Mesendoderm (in vitro differentiated cells): ENCODE measurements around the gene PGAP6.
"Not testable (repeated sequence)": the region's sequence is repeated elsewhere in the genome, so short reads cannot be mapped to it uniquely, and the experiment has no call there.

ENCODE experiments used
- DNase-seq: peaks from one replicate; pipeline ENCODE4 v3.0.0; 2013
- H2AK5ac ChIP-seq: 2 replicates; pipeline ENCODE4 v1.6.1; 2013; ENCODE audit warnings: low read length, inconsistent platforms
- H2BK120ac ChIP-seq: 2 replicates; pipeline ENCODE4 v1.6.1; 2013; ENCODE audit warnings: low read depth, mild to moderate bottlenecking, low read length, moderate library complexity, mixed read lengths
- H2BK15ac ChIP-seq: replicated peaks from 2 replicates; pipeline ENCODE4 v1.6.1; 2013; ENCODE audit warnings: low read depth, mild to moderate bottlenecking, moderate library complexity
- H2BK5ac ChIP-seq: 2 replicates; pipeline ENCODE4 v1.6.1; 2013; ENCODE audit warnings: low read length, inconsistent platforms
- H3K18ac ChIP-seq: 2 replicates; pipeline ENCODE4 v1.6.1; 2013; ENCODE audit warnings: mild to moderate bottlenecking, low read length, mixed read lengths
- H3K23ac ChIP-seq: one replicate; pipeline ENCODE4 v1.6.1; 2013; ENCODE audit warnings: low read length
- H3K27ac ChIP-seq: 2 replicates; pipeline ENCODE4 v1.5.1; 2013; ENCODE audit warnings: low read depth, mild to moderate bottlenecking, inconsistent platforms, low read length, moderate library complexity
- H3K27me3 ChIP-seq: 2 replicates; pipeline ENCODE4 v1.6.1; 2013; ENCODE audit warnings: low read length, control low read depth, mild to moderate bottlenecking, inconsistent platforms; ENCODE audit not compliant: insufficient read depth, poor library complexity
- H3K36me3 ChIP-seq: 2 replicates; pipeline ENCODE4 v1.6.1; 2013; ENCODE audit warnings: low read length, inconsistent platforms; ENCODE audit not compliant: control insufficient read depth, insufficient read depth
- H3K4ac ChIP-seq: one replicate; pipeline ENCODE4 v1.6.1; 2013; ENCODE audit warnings: low read depth, mild to moderate bottlenecking, low read length, moderate library complexity
- H3K4me1 ChIP-seq: 2 replicates; pipeline ENCODE4 v1.6.1; 2013; ENCODE audit warnings: low read depth, low read length, inconsistent platforms; ENCODE audit not compliant: control insufficient read depth
- H3K4me2 ChIP-seq: 2 replicates; pipeline ENCODE4 v1.6.1; 2013; ENCODE audit warnings: low read length
- H3K4me3 ChIP-seq: 2 replicates; pipeline ENCODE4 v1.5.1; 2013; ENCODE audit warnings: mild to moderate bottlenecking, low read length
- H3K56ac ChIP-seq: one replicate; pipeline ENCODE4 v1.6.1; 2013; ENCODE audit warnings: low read length
- H3K79me1 ChIP-seq: 2 replicates; pipeline ENCODE4 v1.6.1; 2013; ENCODE audit warnings: low read length, inconsistent platforms
- H3K79me2 ChIP-seq: 2 replicates; pipeline ENCODE4 v1.6.1; 2013; ENCODE audit warnings: mild to moderate bottlenecking, low read length; ENCODE audit not compliant: control insufficient read depth, insufficient read depth
- H3K9ac ChIP-seq: 2 replicates; pipeline ENCODE4 v1.6.1; 2013; ENCODE audit warnings: low read length, inconsistent platforms
- H4K5ac ChIP-seq: one replicate; pipeline ENCODE4 v1.6.1; 2013; ENCODE audit warnings: low read length
- H4K8ac ChIP-seq: one replicate; pipeline ENCODE4 v1.6.1; 2013; ENCODE audit warnings: low read depth, mild to moderate bottlenecking, control low read depth, low read length, moderate library complexity
- WGBS: extraction: QIAGEN DNeasy Blood & Tissue Kit; methylation state at CpG from one replicate; pipeline ENCODE4 v1.1.7; 2013; ENCODE audit warnings: low lambda C conversion rate, missing lambda C conversion rate; ENCODE audit not compliant: insufficient coverage; ENCODE audit errors: extremely low coverage; 5-methylcytosine and 5-hydroxymethylcytosine counted together

Gene PGAP6

GRCh38 chr16:392450-393030 lies 10.8 kb upstream of the PGAP6 start:
- H3K4me3 ChIP-seq = no peak overlapping the region
- no peak overlapping the region for H3K27ac ChIP-seq
- H3K27me3 ChIP-seq = no peaks in the 10 kb centered on the region
- no peaks in the 10 kb centered on the region for H3K36me3 ChIP-seq
- H3K56ac ChIP-seq = no peak overlapping the region
- no peak overlapping the region for H2AK5ac ChIP-seq
- H3K4me1 ChIP-seq = no peaks in the 10 kb centered on the region
- no peak overlapping the region for H3K4ac ChIP-seq
- no peaks in the 10 kb centered on the region for H3K79me1 ChIP-seq
- no peak for DNase-seq
- no peak overlapping the region for H4K5ac ChIP-seq
- H3K18ac ChIP-seq = no peak overlapping the region
- no peak overlapping the region for H2BK120ac ChIP-seq
- no peak overlapping the region for H2BK5ac ChIP-seq
- no CpG with 5 or more reads among the region's 7 CpGs for WGBS
- H2BK15ac ChIP-seq = no peak overlapping the region
- no peak overlapping the region for H4K8ac ChIP-seq
- H3K9ac ChIP-seq = no peak overlapping the region
- H3K23ac ChIP-seq = no peak overlapping the region
- H3K4me2 ChIP-seq = no peak overlapping the region
- H3K79me2 ChIP-seq = no peaks in the 10 kb centered on the region

GRCh38 chr16:391885-392335 lies 10.1 kb upstream of the PGAP6 start:
- no peak overlapping the region for H2AK5ac ChIP-seq
- H3K18ac ChIP-seq = no peak overlapping the region
- no peak overlapping the region for H3K56ac ChIP-seq
- no peak overlapping the region for H3K9ac ChIP-seq
- H4K8ac ChIP-seq = no peak overlapping the region
- no peak overlapping the region for H2BK5ac ChIP-seq
- no peak overlapping the region for H3K4me2 ChIP-seq
- no peak overlapping the region for H2BK120ac ChIP-seq
- H3K23ac ChIP-seq = no peak overlapping the region
- H3K36me3 ChIP-seq = no peaks in the 10 kb centered on the region
- H3K79me2 ChIP-seq = no peaks in the 10 kb centered on the region
- peak; percentile 87 for DNase-seq
- no peak overlapping the region for H3K4me3 ChIP-seq
- no peaks in the 10 kb centered on the region for H3K27me3 ChIP-seq
- H2BK15ac ChIP-seq = no peak overlapping the region
- no peaks in the 10 kb centered on the region for H3K79me1 ChIP-seq
- H3K4me1 ChIP-seq = no peaks in the 10 kb centered on the region
- H4K5ac ChIP-seq = no peak overlapping the region
- H3K4ac ChIP-seq = no peak overlapping the region
- no CpG with 5 or more reads among the region's 7 CpGs for WGBS
- H3K27ac ChIP-seq = no peak overlapping the region

GRCh38 chr16:389352-389751 lies 7.6 kb upstream of the PGAP6 start:
- H3K27ac ChIP-seq = no peak overlapping the region
- H3K56ac ChIP-seq = peak overlapping the region; percentile 54
- H3K23ac ChIP-seq = no peak overlapping the region
- no peaks in the 10 kb centered on the region for H3K27me3 ChIP-seq
- H3K4me3 ChIP-seq = no peak overlapping the region
- no peak overlapping the region for H3K18ac ChIP-seq
- no peak overlapping the region for H2BK5ac ChIP-seq
- no peak overlapping the region for H2BK120ac ChIP-seq
- H2BK15ac ChIP-seq = no peak overlapping the region
- no peak overlapping the region for H2AK5ac ChIP-seq
- H3K4ac ChIP-seq = no peak overlapping the region
- H3K4me2 ChIP-seq = no peak overlapping the region
- H4K5ac ChIP-seq = no peak overlapping the region
- no peak overlapping the region for H3K9ac ChIP-seq
- H3K36me3 ChIP-seq = no peaks in the 10 kb centered on the region
- H3K79me2 ChIP-seq = no peaks in the 10 kb centered on the region
- H3K79me1 ChIP-seq = no peaks in the 10 kb centered on the region
- no peak for DNase-seq
- WGBS = no CpG with 5 or more reads among the region's 10 CpGs
- H4K8ac ChIP-seq = no peak overlapping the region
- no peaks in the 10 kb centered on the region for H3K4me1 ChIP-seq

- H3K9ac ChIP-seq = peak overlapping the region; percentile 29
- not testable (repeated sequence) for H4K8ac ChIP-seq, H3K4me1 ChIP-seq, H3K79me2 ChIP-seq, H3K4ac ChIP-seq, H2AK5ac ChIP-seq, H3K18ac ChIP-seq, H3K4me2 ChIP-seq, H2BK120ac ChIP-seq, H3K4me3 ChIP-seq, H3K23ac ChIP-seq, H3K79me1 ChIP-seq, H3K36me3 ChIP-seq, H4K5ac ChIP-seq, H2BK5ac ChIP-seq, H2BK15ac ChIP-seq, H3K27me3 ChIP-seq
- peak; percentile 77 for DNase-seq
- peak overlapping the region; percentile 19 for H3K27ac ChIP-seq
- WGBS = no CpG with 5 or more reads among the region's 20 CpGs
- H3K56ac ChIP-seq = peak overlapping the region; percentile 63
Observed at GRCh38 chr16:387761-388666, 6.2 kb upstream of the PGAP6 start.

- Histone ChIP-seq H3K4me3 (no peak overlapping the region), H3K4me2 (no peak overlapping the region), H3K79me1 (no peaks in the 10 kb centered on the region), H3K18ac (no peak overlapping the region), H2BK120ac (no peak overlapping the region), H2BK15ac (no peak overlapping the region), H3K9ac (no peak overlapping the region), H3K23ac (no peak overlapping the region), H3K79me2 (no peaks in the 10 kb centered on the region), H3K4ac (no peak overlapping the region), H4K8ac (no peak overlapping the region), H3K4me1 (peaks cover 4% of the 10 kb centered on the region), H3K27me3 (no peaks in the 10 kb centered on the region), H2BK5ac (no peak overlapping the region), H4K5ac (no peak overlapping the region), H3K36me3 (no peaks in the 10 kb centered on the region), H2AK5ac (no peak overlapping the region), H3K56ac (peak overlapping the region; percentile 9), H3K27ac (no peak overlapping the region)
- no CpG with 5 or more reads among the region's 19 CpGs for WGBS
- no peak for DNase-seq
Observed at GRCh38 chr16:386641-387156, 4.9 kb upstream of the PGAP6 start.
